Activated naive CD8-positive, alpha-beta T cell treated with anti-CD3 and anti-CD28 coated beads, Interleukin-2, amount 50 U/mL, for 24 hours (primary cell): ENCODE results near the gene RNF141.

Experiments used
- ATAC-seq: fragments of 150-1000 bp; cut with Tn5 transposase; one replicate; pipeline ENCODE4 v1.10.0; 2021
- DNase-seq: peaks from one replicate; pipeline ENCODE4 v3.0.0; 2021
- H3K27ac Mint-ChIP-seq: one replicate; pipeline ENCODE4 v1.8.0; 2021; ENCODE audit warnings: mild to moderate bottlenecking, mixed read lengths
- H3K27me3 Mint-ChIP-seq: one replicate; pipeline ENCODE4 v1.8.0; 2021; ENCODE audit warnings: mixed read lengths
- H3K36me3 Mint-ChIP-seq: one replicate; pipeline ENCODE4 v1.8.0; 2021; ENCODE audit warnings: low read depth, mixed read lengths
- H3K4me1 Mint-ChIP-seq: one replicate; pipeline ENCODE4 v1.8.0; 2021; ENCODE audit warnings: mixed read lengths
- H3K4me3 Mint-ChIP-seq: one replicate; pipeline ENCODE4 v1.8.0; 2021; ENCODE audit warnings: mild to moderate bottlenecking, moderate library complexity, mixed read lengths
- H3K9me3 Mint-ChIP-seq: one replicate; pipeline ENCODE4 v1.8.0; 2021; ENCODE audit warnings: mixed read lengths

RNF141 gene

GRCh38 chr11:10522921-10523320, 18.1 kb downstream of the RNF141 start:
- no peaks in the 10 kb centered on the region for H3K27me3 Mint-ChIP-seq
- ATAC-seq (no peak), DNase-seq (no peak)
- H3K27ac Mint-ChIP-seq: no peak overlapping the region
- peaks cover 27% of the 10 kb centered on the region for H3K36me3 Mint-ChIP-seq
- no peaks in the 10 kb centered on the region for H3K9me3 Mint-ChIP-seq
- peaks cover 20% of the 10 kb centered on the region for H3K4me1 Mint-ChIP-seq
- no peak overlapping the region for H3K4me3 Mint-ChIP-seq

- H3K36me3 Mint-ChIP-seq: peaks cover 27% of the 10 kb centered on the region
- no peaks in the 10 kb centered on the region for H3K27me3 Mint-ChIP-seq
- no peak overlapping the region for H3K4me3 Mint-ChIP-seq
- H3K4me1 Mint-ChIP-seq: peaks cover 15% of the 10 kb centered on the region
- no peak for ATAC-seq
- no peaks in the 10 kb centered on the region for H3K9me3 Mint-ChIP-seq
- H3K27ac Mint-ChIP-seq: no peak overlapping the region
- no peak for DNase-seq
Observed at GRCh38 chr11:10522276-10522675, 18.7 kb downstream of the RNF141 start.

GRCh38 chr11:10520562-10520961, 20.4 kb downstream of the RNF141 start:
- no peak for ATAC-seq
- no peak for DNase-seq
- Mint-ChIP-seq H3K27me3 (no peaks in the 10 kb centered on the region), H3K27ac (no peak overlapping the region), H3K4me1 (no peaks in the 10 kb centered on the region), H3K9me3 (no peaks in the 10 kb centered on the region), H3K36me3 (peaks cover 23% of the 10 kb centered on the region), H3K4me3 (no peak overlapping the region)

GRCh38 chr11:10519630-10520029, 21.4 kb downstream of the RNF141 start:
- Mint-ChIP-seq H3K27me3 (no peaks in the 10 kb centered on the region), H3K4me3 (no peak overlapping the region), H3K36me3 (peaks cover 17% of the 10 kb centered on the region), H3K4me1 (no peaks in the 10 kb centered on the region), H3K27ac (no peak overlapping the region), H3K9me3 (no peaks in the 10 kb centered on the region)
- DNase-seq (no peak), ATAC-seq (no peak)

- ATAC-seq (no peak), DNase-seq (no peak)
- Mint-ChIP-seq H3K27me3 (no peaks in the 10 kb centered on the region), H3K9me3 (no peaks in the 10 kb centered on the region), H3K36me3 (peaks cover 16% of the 10 kb centered on the region), H3K4me3 (no peak overlapping the region), H3K27ac (no peak overlapping the region), H3K4me1 (no peaks in the 10 kb centered on the region)
Observed at GRCh38 chr11:10518891-10519290, 22.1 kb downstream of the RNF141 start.

- Mint-ChIP-seq H3K4me1 (peaks cover 1% of the 10 kb centered on the region), H3K27ac (no peak overlapping the region), H3K4me3 (no peak overlapping the region), H3K27me3 (no peaks in the 10 kb centered on the region), H3K9me3 (no peaks in the 10 kb centered on the region), H3K36me3 (peaks cover 13% of the 10 kb centered on the region)
- no peak for ATAC-seq
- DNase-seq: no peak
Observed at GRCh38 chr11:10518123-10518522, 22.9 kb downstream of the RNF141 start.

- ATAC-seq (no peak), DNase-seq (no peak)
- Mint-ChIP-seq H3K4me1 (peaks cover 3% of the 10 kb centered on the region), H3K36me3 (peaks cover 11% of the 10 kb centered on the region), H3K27ac (no peak overlapping the region), H3K9me3 (no peaks in the 10 kb centered on the region), H3K27me3 (no peaks in the 10 kb centered on the region), H3K4me3 (no peak overlapping the region)
Observed at GRCh38 chr11:10515418-10515817, 25.6 kb downstream of the RNF141 start.

GRCh38 chr11:10514709-10515108, 26.3 kb downstream of the RNF141 start:
- ATAC-seq (no peak), DNase-seq (no peak)
- Mint-ChIP-seq H3K27ac (no peak overlapping the region), H3K27me3 (no peaks in the 10 kb centered on the region), H3K9me3 (no peaks in the 10 kb centered on the region), H3K36me3 (peaks cover 11% of the 10 kb centered on the region), H3K4me3 (no peak overlapping the region), H3K4me1 (peaks cover 3% of the 10 kb centered on the region)

- no peak overlapping the region for H3K4me3 Mint-ChIP-seq
- peaks cover 11% of the 10 kb centered on the region for H3K36me3 Mint-ChIP-seq
- no peak overlapping the region for H3K27ac Mint-ChIP-seq
- ATAC-seq (no peak), DNase-seq (no peak)
- peaks cover 3% of the 10 kb centered on the region for H3K4me1 Mint-ChIP-seq
- H3K9me3 Mint-ChIP-seq: no peaks in the 10 kb centered on the region
- H3K27me3 Mint-ChIP-seq: no peaks in the 10 kb centered on the region
Observed at GRCh38 chr11:10514202-10514601, 26.8 kb downstream of the RNF141 start.

- Mint-ChIP-seq H3K27me3 (no peaks in the 10 kb centered on the region), H3K4me1 (peaks cover 3% of the 10 kb centered on the region), H3K36me3 (peaks cover 6% of the 10 kb centered on the region), H3K9me3 (no peaks in the 10 kb centered on the region), H3K4me3 (no peak overlapping the region), H3K27ac (no peak overlapping the region)
- no peak for ATAC-seq
- no peak for DNase-seq
Observed at GRCh38 chr11:10511181-10511621, 29.8 kb downstream of the RNF141 start.

- H3K9me3 Mint-ChIP-seq: no peaks in the 10 kb centered on the region
- no peak overlapping the region for H3K4me3 Mint-ChIP-seq
- ATAC-seq (no peak), DNase-seq (no peak)
- H3K27me3 Mint-ChIP-seq: no peaks in the 10 kb centered on the region
- peaks cover 17% of the 10 kb centered on the region for H3K36me3 Mint-ChIP-seq
- H3K4me1 Mint-ChIP-seq: no peaks in the 10 kb centered on the region
- no peak overlapping the region for H3K27ac Mint-ChIP-seq
Observed at GRCh38 chr11:10506008-10506370, 35.0 kb downstream of the RNF141 start.

- H3K4me1 Mint-ChIP-seq: no peaks in the 10 kb centered on the region
- peaks cover 17% of the 10 kb centered on the region for H3K36me3 Mint-ChIP-seq
- H3K27me3 Mint-ChIP-seq: no peaks in the 10 kb centered on the region
- H3K9me3 Mint-ChIP-seq: no peaks in the 10 kb centered on the region
- DNase-seq (no peak), ATAC-seq (no peak)
- H3K4me3 Mint-ChIP-seq: no peak overlapping the region
- no peak overlapping the region for H3K27ac Mint-ChIP-seq
Observed at GRCh38 chr11:10505278-10506007, 35.5 kb downstream of the RNF141 start.

- H3K9me3 Mint-ChIP-seq: no peaks in the 10 kb centered on the region
- no peak overlapping the region for H3K4me3 Mint-ChIP-seq
- H3K27me3 Mint-ChIP-seq: no peaks in the 10 kb centered on the region
- no peaks in the 10 kb centered on the region for H3K4me1 Mint-ChIP-seq
- DNase-seq: no peak
- peaks cover 21% of the 10 kb centered on the region for H3K36me3 Mint-ChIP-seq
- no peak overlapping the region for H3K27ac Mint-ChIP-seq
- no peak for ATAC-seq
Observed at GRCh38 chr11:10504490-10504889, 36.5 kb downstream of the RNF141 start.

- Mint-ChIP-seq H3K4me1 (no peaks in the 10 kb centered on the region), H3K9me3 (no peaks in the 10 kb centered on the region), H3K4me3 (no peak overlapping the region), H3K36me3 (peaks cover 21% of the 10 kb centered on the region), H3K27me3 (no peaks in the 10 kb centered on the region), H3K27ac (no peak overlapping the region)
- ATAC-seq: no peak
- DNase-seq: no peak
Observed at GRCh38 chr11:10503777-10504480, 37.1 kb downstream of the RNF141 start.

GRCh38 chr11:10503221-10503620, 37.8 kb downstream of the RNF141 start:
- H3K4me3 Mint-ChIP-seq: no peak overlapping the region
- H3K27me3 Mint-ChIP-seq: no peaks in the 10 kb centered on the region
- H3K27ac Mint-ChIP-seq: no peak overlapping the region
- H3K4me1 Mint-ChIP-seq: no peaks in the 10 kb centered on the region
- no peaks in the 10 kb centered on the region for H3K9me3 Mint-ChIP-seq
- ATAC-seq (no peak), DNase-seq (no peak)
- peaks cover 21% of the 10 kb centered on the region for H3K36me3 Mint-ChIP-seq
